ENCODE results near the gene DOK4. TPM values are rescaled to one million over a fixed set of nuclear protein-coding genes. Genes with fewer than 3 reads are reported as not detected.

DOK4 gene
- total RNA-seq, 1 experiment from 2014 or later, result 14.4 TPM

DNA sequence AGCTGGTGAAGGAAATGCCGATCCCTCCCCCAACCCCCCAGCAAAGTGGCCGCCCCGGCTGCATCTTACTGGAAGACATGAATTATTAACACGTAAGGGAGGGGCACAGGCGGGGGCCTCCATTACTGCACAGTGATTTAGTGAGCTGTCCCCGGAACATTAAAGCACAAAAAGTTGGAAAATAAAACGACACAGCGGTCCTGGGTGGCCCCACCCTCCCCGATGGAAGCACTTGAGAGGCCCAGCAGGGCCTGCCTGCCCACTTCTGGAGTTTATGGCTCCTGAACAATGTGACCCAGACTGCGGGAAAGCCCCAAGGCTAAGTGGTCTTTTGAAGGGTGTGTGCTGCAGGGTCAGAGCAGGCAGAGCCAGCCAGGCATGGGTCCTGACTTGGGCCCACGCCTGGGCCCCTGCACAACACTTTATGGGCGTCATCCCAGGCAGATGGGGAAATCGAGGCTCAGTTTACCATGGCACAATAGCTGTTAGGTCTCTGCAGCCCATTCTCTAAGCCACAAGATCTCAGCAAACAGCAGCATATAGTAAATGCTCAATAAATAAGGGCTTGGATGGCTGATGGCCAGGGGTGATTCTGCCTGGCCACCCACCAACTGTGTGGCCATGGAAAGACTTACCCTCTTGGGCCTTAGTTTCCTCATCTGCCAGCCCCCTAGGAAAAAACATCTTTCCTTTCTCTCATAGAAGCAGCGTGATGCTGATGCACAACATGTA is 27.2 kb upstream of the DOK4 start:
- no peak overlapping the region for H3K9ac ChIP-seq (ENCODE audit: low read length)

More for the DNA sequence above, 27.2 kb upstream of the DOK4 start:
- DNase-seq (ENCODE audit: low read depth, low spot score), result no peak
- ATAC-seq, result no peak
- Histone ChIP-seq H4K20me1 (ENCODE audit: insufficient read depth) (no peaks in the 10 kb centered on the region), H3K4me3 (replicated peaks in 1 of 2; ENCODE audit: low read depth in 1 of 2, low read length in 2 of 2) (no peak overlapping the region), H3K4me2 (ENCODE audit: low read length) (no peak overlapping the region), H3K79me2 (ENCODE audit: insufficient read depth, low read length) (no peaks in the 10 kb centered on the region), H3K27ac (ENCODE audit: low read depth, low read length) (no peak overlapping the region), H2AFZ (ENCODE audit: low read depth, low read length, poor library complexity, severe bottlenecking) (no peak overlapping the region), H3K4me1 (ENCODE audit: control insufficient read depth in 1 of 2, insufficient read depth in 2 of 2, low read length in 2 of 2) (no peaks in the 10 kb centered on the region), H3K9me2 (ENCODE audit: insufficient read depth) (no peaks in the 10 kb centered on the region), H3K27me3 (ENCODE audit: insufficient read depth, low read length) (no peaks in the 10 kb centered on the region), H3K36me3 (ENCODE audit: control insufficient read depth in 1 of 2, insufficient read depth in 2 of 2, low read length in 2 of 2) (no peaks in the 10 kb centered on the region), H3K9me3 (ENCODE audit: control insufficient read depth in 1 of 2, insufficient read depth in 1 of 2, low read depth in 1 of 2, low read length in 2 of 2) (no peaks in the 10 kb centered on the region)
- intact Hi-C loops (cut with micrococcal nuclease), result no loop called here
- CTCF ChIA-PET, result interaction anchor here (1.3 to 1.9 kb wide), 2 partner anchors 9 kb away, joined by 4 read pairs; no protein-coding TSS in a partner anchor
- no peak for TF ChIP-seq ELF1 (IDR thresholded peaks at IDR 0.05; ENCODE audit: borderline replicate concordance, low read depth)
- no peak for TF ChIP-seq JUND (IDR thresholded peaks at IDR 0.05)
- TF ChIP-seq POLR2A (IDR thresholded peaks at IDR 0.05; ENCODE audit: borderline replicate concordance, extremely low read depth, insufficient read depth, insufficient read length), result no peak
- no peak for TF ChIP-seq ZNF274 (IDR thresholded peaks at IDR 0.05; ENCODE audit: low read depth, low read length)
- no peak for TF ChIP-seq ZFX (IDR thresholded peaks at IDR 0.05)
- no peak for TF ChIP-seq EZH2phosphoT487 (IDR thresholded peaks at IDR 0.05; ENCODE audit: borderline replicate concordance)
- no peak for TF ChIP-seq CEBPB (IDR thresholded peaks at IDR 0.05; ENCODE audit: low read depth)
- TF ChIP-seq TCF7L2 (IDR thresholded peaks at IDR 0.05; ENCODE audit: borderline replicate concordance, extremely low read depth, insufficient read depth, insufficient read length), result no peak
- TF ChIP-seq, protein P1, sequence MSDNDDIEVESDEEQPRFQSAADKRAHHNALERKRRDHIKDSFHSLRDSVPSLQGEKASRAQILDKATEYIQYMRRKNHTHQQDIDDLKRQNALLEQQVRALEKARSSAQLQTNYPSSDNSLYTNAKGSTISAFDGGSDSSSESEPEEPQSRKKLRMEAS (IDR thresholded peaks at IDR 0.05), result no peak
- no peak for TF ChIP-seq CBX3 (IDR thresholded peaks at IDR 0.05; ENCODE audit: low read depth)
- TF ChIP-seq SP1 (IDR thresholded peaks at IDR 0.05; ENCODE audit: low read depth), result no peak
- no peak for TF ChIP-seq YY1 (IDR thresholded peaks at IDR 0.05; ENCODE audit: extremely low read depth, insufficient replicate concordance, low read depth, low read length)
- no peak for TF ChIP-seq POLR2AphosphoS5 (IDR thresholded peaks at IDR 0.05; ENCODE audit: low read depth, low read length)
- TF ChIP-seq, protein P2, sequence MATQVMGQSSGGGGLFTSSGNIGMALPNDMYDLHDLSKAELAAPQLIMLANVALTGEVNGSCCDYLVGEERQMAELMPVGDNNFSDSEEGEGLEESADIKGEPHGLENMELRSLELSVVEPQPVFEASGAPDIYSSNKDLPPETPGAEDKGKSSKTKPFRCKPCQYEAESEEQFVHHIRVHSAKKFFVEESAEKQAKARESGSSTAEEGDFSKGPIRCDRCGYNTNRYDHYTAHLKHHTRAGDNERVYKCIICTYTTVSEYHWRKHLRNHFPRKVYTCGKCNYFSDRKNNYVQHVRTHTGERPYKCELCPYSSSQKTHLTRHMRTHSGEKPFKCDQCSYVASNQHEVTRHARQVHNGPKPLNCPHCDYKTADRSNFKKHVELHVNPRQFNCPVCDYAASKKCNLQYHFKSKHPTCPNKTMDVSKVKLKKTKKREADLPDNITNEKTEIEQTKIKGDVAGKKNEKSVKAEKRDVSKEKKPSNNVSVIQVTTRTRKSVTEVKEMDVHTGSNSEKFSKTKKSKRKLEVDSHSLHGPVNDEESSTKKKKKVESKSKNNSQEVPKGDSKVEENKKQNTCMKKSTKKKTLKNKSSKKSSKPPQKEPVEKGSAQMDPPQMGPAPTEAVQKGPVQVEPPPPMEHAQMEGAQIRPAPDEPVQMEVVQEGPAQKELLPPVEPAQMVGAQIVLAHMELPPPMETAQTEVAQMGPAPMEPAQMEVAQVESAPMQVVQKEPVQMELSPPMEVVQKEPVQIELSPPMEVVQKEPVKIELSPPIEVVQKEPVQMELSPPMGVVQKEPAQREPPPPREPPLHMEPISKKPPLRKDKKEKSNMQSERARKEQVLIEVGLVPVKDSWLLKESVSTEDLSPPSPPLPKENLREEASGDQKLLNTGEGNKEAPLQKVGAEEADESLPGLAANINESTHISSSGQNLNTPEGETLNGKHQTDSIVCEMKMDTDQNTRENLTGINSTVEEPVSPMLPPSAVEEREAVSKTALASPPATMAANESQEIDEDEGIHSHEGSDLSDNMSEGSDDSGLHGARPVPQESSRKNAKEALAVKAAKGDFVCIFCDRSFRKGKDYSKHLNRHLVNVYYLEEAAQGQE (IDR thresholded peaks at IDR 0.05; ENCODE audit: low read depth), result no peak
- POLR2A ChIA-PET, result no interaction called here
- RAD21 ChIA-PET (ENCODE audit: low non-redundant PET in 1 of 2, low total read pairs in 2 of 2, uncharacterized antibody in 2 of 2, unreplicated experiment in 2 of 2), result no interaction called here
- BruUV-seq (replicated peaks), result no TSS peak
